NCI-H1436 (cell line): ENCODE measurements around the gene ABCA9.
"Not testable (repeated sequence)": the region's sequence is repeated elsewhere in the genome, so short reads cannot be mapped to it uniquely, and the experiment has no call there.

Source experiments
- DNase-seq: peaks from one replicate; lab custom pipeline; 2025; lab: John Stamatoyannopoulos, UW

ABCA9 gene

DNA sequence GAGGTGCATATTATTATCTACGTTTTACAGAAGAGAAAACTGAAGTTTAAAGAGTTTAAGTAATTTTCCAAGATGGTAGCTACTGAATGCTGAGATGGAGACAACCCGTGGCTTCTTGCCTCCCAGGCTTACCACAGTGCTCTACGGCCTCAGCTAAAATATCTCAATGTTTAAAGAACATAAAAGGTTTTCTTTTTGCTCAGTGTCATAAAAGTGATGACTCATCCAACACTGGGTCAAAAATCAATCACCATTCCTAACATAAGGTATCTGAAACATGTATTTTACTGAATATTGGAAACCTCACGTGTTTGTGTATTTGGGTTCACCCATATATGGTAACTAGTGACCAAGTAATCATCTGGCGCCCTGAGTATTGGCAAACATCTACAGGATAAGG lies 18.4 kb downstream of the ABCA9 start:
- DNase-seq, result no peak

DNA sequence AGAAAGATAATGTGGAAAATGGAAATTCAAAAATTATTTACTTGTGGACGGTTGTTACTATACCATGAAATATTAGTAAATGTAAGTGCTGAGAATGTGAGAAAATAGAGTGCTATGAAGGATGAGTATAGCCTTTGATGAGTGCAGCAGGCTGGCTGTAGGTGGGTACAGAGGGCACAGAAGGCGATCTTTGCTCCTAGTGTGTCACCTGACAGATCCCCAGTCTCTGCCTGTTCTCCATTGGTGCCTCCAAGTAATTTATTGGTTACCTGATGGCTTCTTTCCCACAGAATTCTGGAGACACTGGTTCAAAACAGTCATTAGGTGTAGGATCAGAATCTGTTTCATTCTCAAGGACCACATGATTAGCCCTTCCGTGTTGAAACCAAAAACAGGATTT lies 28.9 kb downstream of the ABCA9 start:
- DNase-seq, result no peak

- DNase-seq, result no peak
These were observed 30.6 kb downstream of the ABCA9 start for GRCh38 chr17:69030169-69030568.

DNA sequence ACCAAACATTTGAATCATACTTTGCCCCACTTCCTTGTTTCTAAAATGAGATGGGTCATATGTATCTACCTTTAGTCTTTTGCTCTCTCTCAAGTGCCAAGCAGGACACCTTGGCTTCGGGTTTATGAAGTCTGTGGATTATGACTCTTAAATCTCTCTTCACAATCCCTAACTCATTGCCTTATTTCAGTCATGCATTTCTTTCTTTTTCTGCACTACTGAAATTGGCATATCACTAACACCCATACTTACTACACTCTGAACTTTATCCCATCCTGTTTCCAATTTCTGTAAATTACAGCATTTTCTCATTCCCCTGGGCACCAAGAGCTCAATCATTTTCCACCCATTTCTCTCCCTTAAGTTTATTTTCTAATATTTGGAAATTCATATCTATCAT lies 42.0 kb downstream of the ABCA9 start:
- DNase-seq, result no peak

DNA sequence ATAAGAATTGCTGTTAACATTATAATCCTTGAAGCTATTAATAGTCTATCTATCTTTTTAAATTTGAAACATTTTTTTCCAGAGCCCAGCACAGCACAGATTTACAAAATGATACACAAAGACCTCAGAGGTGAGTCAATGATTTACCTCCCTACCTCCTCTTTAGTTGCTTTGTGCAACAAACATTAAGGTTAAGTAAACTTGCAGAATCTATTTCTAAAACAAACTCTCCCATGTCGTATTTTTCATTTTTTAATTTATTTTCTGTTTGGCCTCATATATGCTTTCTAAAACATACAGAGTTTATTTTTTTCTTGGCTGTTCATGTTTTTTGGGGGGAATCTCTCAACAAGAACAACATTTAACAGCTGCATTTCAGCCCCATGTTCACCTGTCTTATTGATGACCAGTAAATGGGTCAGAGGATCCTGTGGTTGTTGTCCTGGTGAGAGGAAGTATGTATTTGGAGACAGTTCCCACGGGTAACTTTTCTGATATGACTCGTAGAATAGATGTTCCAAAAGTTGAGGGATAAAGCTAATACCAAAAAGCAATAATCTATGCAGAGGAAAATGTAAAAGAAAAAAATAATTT lies 42.6 kb downstream of the ABCA9 start:
- DNase-seq, result no peak

DNA sequence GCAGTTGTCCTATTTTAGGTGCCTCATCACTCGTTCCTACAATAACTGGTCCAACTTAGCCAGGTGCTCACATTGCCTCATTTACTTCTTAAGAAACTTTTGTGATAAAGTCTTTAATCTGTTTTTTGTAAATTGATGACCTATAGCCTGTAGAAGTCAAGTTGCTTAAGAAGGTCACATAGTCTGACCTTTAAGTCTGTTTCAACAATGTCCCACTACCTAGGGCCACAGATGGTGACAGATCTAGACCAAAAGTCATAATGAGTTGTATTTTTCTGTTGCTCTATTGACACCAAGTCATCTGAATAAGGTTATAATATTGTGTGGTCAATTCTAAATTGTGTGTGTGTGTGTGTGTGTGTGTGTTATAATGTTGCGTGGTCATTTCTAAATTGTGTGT lies 45.1 kb downstream of the ABCA9 start:
- no peak for DNase-seq

DNA sequence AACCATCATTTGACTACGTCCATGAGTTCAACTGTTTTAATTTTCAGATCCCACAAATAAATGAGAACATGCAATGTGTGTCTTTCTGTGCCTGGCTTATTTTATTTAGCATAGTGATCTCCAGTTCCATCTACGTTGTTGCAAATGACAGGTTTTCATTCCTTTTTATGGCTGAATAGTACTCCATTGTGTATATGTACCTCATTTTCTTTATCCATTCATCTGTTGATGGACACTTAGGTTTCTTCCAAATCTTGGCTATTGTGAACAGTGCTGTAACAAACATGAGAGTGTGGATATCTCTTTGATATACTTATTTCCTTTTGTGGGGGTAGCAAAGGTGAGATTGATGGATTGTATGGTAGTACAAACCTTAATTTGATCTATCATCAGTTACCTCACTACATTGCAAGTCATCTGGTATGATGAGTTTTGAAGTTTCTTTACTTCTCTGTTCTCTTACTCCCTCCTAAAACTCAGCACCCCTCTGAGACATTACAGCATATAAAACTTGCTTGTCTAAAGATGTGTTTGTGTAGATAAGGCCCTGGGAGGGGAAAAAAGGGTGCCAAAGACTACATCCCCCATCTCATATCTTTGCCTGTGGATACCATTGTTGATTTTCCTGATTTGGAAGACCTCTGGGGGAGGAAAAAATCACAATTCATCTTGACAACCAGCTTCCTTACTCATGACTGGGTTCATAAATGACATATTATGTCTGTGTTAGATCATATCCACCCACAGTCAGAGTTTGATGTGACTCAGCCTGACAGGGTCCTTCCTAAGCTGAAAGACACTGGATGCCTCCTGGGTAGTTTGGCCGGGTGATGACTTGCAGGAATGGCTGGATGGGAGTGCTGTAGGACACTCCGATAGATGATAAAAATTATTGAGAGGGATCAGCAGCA lies 47.6 kb downstream of the ABCA9 start:
- no peak for DNase-seq

DNA sequence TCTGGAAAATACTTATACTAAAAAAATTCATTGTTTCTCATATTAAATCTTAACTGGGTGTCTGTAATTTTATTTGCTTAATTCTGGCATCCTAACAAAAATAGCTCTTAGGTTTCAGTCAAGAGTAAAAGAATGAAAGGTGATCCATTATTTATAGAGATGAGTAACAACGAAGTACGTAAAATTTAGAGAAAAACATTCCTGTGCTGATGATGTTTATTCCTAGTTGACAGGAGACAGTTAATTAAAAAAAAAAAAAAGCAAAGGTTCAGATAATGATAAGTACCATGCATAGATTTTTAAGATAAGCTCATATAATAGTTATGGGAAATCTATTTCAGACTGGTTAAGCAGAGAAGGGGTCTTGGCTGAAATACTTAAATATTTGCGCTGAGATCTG lies 50.8 kb downstream of the ABCA9 start:
- DNase-seq, result no peak

GRCh38 chr17:69004759-69005158 lies 56.0 kb downstream of the ABCA9 start:
- not testable (repeated sequence) for DNase-seq

DNA sequence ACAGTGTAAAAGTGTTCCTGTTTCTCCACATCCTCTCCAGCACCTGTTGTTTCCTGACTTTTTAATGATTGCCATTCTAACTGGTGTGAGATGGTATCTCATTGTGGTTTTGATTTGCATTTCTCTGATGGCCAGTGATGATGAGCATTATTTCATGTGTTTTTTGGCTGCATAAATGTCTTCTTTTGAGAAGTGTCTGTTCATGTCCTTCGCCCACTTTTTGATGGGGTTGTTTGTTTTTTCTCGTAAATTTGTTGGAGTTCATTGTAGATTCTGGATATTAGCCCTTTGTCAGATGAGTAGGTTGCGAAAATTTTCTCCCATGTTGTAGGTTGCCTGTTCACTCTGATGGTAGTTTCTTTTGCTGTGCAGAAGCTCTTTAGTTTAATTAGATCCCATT lies 61.0 kb downstream of the ABCA9 start:
- not testable (repeated sequence) for DNase-seq

DNA sequence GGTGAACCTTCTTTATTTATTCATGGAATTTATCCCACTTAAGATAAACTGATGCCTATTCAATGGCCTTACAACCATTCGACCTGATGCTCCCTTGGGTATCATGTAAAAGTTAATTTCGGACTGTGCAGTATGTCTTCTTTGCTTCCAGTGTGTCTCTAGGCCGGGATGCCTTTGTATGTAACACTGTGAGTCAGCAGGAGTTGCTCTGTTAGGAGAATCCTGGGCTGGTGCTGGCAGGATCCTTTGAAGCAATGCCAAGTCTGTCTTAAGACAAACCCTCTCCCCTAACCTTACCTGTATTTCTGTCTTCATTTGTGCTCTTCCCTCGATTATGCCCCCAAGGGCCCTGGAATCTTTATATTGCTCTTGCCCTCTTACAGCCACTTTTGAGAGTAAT lies 67.6 kb downstream of the ABCA9 start:
- no peak for DNase-seq

DNA sequence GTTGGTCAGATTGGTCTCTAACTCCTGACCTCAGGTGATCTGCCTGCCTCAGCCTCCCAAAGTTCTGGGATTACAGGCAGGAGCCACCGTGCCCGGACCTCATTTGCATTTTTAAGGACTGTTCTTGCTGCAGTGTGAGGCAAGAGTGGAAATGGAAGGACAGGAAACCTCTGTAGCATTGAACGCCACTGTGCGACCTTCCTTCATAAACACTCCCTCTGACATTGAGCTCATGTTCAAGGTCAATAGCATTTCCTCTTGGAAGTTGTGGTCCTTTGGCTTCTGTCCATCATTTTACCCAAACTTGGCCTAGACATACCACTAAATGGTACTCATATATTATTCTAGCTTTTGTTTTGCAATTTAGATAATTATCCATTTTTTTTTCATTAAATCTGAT lies 72.8 kb downstream of the ABCA9 start:
- no peak for DNase-seq

- DNase-seq, result no peak
These were observed 79.4 kb downstream of the ABCA9 start for GRCh38 chr17:68981288-68981687.

GRCh38 chr17:68973098-68973846 lies 87.5 kb downstream of the ABCA9 start:
- no peak for DNase-seq

DNA sequence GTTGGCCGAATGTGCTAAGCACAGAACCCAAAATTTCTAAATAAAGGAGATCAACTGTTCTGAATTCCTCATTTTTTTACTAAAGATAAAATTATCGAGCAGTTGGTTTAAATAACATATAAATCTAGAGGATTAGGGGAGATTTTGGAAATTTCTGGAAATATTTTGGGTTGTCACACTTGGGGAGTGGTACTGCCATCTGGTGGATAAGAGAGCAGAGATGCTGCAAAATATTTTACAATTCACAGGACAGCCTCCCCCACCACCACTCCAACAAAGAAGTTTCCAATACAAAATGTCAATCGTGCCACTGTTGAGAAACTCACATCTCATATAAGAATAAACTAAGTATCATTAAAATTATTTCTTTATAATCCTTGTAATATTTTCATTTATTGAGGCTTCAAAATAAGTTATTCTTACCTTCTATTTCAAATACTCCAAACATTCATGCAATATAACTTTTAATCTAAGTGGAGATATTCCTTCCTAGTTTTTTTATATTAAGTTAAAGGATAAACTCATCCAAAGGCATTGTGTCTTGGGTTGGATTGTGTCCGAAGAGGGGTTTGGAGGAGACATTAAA lies 88.5 kb downstream of the ABCA9 start:
- DNase-seq, result peak; percentile 28

GRCh38 chr17:68969101-68969500 lies 91.6 kb downstream of the ABCA9 start:
- DNase-seq, result no peak

DNA sequence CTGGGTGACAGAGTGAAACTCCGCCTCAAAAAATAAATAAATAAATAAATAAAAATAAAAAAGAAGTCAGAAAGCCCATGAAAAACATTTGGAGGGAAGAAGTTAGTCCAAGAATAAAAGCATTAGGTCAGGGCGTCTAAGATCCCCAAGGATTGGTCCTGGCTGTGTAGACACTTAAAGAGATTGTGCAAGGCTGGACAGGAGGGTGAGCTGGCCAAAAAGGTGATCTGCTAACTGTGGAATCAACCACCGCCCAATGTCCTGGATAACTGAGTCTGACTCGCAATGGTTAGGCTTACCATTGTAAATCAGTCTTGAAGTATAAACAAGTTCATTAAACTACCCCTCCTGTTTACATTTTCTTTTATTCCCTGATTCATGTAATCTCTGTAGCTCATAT lies 96.8 kb downstream of the ABCA9 start:
- no peak for DNase-seq

DNA sequence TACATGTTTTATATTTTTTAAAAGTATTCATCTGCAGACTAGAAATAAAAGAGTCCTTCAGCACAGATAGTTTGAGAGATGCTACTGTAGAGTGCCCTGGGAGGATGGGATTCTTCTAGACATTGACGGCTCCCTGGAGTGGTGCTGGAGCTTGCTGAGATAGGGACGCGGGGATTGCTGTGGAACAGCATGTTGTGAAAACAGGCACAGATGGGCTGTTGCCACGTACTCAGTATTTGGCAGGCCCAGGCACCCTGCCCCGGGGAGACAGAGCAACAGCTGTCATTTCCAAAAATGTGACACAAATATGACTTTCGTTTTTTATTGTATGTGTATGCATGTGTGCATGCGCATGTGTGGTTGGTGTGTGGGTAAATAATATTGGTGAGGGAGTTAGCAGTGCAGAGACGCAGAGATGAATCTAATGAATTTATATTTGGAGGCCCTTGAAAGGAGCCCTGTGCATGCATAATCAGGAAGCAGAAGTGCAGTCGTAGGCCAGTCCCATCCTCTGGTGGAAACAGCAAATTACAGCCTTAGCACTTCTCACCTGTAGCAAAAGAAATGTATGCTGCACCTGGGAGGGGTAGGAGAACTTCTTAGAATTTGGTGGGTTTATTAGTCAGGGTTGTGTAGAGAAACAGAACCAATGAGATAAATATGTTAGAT lies 99.4 kb downstream of the ABCA9 start:
- no peak for DNase-seq

GRCh38 chr17:68959117-68959516 lies 101.6 kb downstream of the ABCA9 start:
- not testable (repeated sequence) for DNase-seq

DNA sequence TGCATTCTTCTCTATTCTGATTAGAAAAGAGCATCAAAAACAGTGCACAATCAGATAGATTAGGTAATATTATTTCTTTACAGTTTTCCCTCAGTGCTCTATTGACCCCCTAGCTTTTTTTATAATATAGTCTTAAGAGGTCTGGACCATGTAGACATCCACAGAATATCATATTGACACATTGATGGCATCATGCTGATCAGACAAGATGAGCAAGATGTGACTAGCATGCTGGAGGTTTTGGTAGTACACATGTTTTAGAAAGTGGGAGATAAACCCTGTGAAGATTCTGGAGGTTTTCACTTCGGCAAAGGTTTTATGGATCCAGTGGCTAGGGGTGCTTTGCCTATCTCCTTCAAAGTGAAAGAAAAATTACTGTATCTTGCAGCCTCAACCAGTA lies 102.8 kb downstream of the ABCA9 start:
- no peak for DNase-seq

- no peak for DNase-seq
These were observed 105.4 kb downstream of the ABCA9 start, which contains the start of gene ABCA8 for GRCh38 chr17:68955181-68955841. Gene ABCA8, minus strand, starts transcription at chr17:68955392. Its CDS starts 13,358 bp downstream, at chr17:68942034.
